Measurements from ENCODE around the gene CRTC1. TPM values are rescaled to one million over a fixed set of nuclear protein-coding genes. Genes with fewer than 3 reads are reported as not detected.

The CRTC1 gene
- total RNA-seq, 1 donor from 2014 or later = 0.79 TPM

DNA sequence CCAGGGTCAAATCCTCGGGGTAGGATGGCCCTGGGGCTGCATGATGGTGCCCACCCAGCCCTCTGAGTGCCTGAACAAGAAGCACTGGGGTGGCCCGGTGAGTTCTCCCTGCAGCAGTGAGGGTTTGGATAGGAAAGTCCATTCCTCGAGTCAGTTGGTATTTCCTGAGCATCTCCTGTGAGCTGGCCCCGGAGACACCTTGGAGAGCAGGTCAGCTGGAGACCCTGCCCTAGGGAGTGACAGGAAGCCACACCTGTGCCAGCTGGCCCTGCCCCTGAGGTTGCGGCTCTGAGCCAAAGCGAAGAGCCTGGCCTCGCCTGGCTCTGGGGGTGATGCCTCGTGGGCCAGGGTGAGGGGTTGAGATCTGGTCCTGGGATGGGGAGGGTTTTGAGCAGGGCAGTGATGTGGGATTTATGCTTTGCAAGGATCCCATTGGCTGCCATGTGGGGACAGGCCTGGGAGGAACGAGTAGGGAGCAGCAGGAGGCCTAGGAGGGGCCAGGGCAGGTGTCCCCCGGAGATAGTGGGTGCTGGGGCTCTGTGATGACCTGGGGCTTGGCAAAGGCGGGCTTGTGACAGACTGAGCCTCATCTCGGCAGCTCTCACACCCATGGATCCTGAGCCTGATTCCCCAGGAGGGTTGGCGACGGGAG lies 16.0 kb downstream of the CRTC1 start:
- DNase-seq (ENCODE audit: low read depth, low spot score) = no peak

DNA sequence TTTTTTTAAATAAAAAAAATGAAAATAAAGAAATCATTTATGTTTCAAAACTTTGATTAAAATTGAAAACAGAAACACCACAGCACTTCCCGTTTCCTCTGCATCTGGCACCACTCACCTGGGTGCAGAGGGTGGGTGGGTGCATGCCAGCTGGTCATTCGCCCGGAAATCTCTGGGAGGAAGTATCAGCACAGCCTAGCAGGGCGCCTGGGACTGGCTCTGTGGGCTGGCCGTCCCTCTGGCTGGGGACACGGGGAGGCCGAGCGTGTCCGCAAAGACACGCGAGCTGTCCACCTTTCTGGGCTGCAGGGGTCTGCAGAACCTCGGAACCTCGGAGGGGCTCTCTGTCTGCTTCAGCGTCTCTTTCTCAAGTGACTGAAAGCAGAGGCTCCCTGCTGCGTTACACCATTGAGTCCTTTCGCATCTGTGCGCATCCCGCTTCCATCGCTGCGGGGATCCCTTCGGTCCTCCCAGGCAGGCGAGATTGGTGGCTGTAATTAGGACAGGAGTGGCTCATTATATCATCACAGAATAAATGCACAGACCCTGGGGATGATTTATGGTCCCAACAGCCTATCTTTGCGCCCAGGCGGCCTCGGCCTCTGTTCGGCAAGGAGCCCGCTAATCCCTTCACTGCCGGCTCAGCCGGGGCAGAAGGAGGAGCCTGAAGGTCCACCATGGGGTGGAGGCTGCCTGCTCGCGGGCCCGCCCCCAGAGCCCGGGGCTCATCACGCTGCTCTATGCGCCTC lies 17.2 kb downstream of the CRTC1 start:
- DNase-seq (ENCODE audit: low read depth, low spot score) = no peak

DNA sequence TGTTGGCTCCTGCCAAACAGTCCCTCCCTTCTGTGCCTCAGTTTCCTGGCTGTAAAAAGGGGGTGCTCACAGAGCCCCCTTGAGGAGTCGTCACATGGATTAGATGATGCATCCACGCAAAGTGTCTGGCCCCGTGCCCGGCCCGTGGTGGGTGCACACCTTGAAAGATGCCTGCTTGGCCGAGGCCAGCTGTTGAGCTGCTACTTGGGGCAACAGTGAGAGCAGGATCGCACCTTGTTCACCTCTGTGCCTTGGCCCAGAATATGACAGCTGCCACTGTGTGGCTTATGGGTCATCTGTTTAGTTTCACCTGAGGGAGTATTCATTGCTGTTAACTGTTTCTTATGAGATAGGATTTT lies 17.7 kb downstream of the CRTC1 start:
- no peak for DNase-seq (ENCODE audit: low read depth, low spot score)

DNA sequence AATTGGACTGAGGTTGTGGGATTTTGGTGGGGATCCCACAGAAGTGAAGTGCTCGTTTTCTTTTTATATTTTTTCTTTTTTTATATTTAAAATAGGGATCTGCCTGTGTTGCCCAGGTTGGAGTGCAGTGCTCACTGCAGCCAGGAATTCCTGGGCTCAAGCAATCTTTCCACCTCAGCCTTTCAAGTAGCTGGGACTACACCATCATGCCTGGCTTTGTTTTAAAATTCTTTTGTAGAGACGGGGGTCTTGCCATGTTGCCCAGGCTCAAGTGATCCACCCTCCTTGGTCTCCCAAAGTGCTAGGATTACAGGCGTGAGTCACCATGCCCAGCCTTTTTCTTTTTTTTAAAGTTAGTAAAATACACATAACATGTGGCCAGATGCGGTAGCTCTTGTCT lies 20.6 kb downstream of the CRTC1 start:
- DNase-seq (ENCODE audit: low read depth, low spot score) = no peak

DNA sequence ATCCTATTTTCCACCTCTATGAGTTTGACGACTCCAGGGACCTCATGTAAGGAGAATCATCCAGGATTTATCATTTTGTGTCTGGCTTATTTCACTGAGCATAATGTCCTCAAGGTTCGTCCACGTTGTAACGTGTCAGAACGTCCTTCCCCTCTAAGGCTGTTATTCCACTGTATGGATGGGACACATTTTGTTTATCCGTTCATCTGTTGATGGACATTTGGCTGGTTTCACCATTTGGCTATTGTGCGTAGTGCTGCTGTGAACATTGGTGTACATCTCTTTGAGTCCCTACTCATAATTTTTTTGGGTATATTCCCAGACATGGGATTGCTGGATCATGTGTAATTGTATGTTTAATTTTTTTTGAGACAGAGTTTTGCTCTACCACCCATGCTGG lies 21.5 kb downstream of the CRTC1 start:
- no peak for DNase-seq (ENCODE audit: low read depth, low spot score)

DNA sequence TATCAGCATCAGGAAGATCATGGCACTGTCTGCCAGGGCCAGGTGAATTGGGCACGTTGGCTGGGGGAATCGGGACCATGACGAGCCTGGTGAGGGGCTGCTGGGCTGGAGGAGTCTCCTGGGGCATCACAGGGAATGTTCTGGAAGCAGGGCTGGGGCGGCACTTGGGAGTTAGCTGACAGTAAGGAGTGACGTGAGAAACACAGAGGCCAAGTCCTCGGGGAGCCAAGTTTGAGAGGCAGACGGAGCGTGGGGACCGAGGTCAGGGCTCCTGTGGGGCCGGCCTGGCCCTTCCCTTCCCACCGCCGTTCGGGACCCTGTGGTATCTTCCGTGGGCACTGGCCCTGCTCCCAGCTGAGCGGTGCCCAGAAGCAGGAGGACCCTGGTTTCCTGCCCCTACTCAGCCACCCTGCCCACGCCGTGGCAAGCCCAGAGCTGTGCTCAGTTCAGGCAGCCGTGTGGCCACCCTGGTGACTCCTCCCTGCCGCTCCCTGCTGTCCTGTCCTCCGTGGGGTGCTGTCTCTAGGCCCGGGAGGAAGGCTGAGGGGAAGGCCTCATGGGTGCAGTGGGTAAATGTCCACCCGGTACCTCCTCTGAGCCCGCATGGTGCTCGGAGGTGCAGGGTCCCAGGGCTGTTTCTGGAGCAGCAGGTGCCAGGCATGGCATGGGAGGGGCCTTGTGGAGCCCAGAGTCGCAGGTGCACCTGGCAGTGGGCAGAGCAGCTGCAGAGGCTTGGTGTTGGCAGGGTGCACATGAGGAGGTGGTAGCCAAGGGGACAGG lies 25.2 kb downstream of the CRTC1 start:
- no peak for DNase-seq (ENCODE audit: low read depth, low spot score)

DNA sequence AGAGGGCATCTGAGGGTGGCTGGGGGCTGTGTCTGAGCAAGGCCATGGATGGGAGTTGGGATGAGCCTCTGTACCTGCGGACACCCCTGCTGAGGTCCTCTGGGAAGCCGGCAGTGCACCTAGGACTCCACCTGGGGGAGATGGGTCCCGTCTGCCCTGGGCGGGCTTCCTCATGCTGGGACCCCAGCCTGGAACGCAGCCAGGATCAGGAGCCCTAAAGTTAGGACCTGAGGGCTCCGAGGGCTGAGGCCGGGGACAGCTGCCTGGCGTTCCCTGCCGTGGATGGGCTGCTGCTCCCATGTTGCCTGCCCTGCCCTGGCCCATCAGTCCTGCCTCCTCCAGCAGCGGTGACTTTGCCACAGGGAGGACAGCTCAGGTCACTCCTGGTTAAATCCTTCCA lies 26.1 kb downstream of the CRTC1 start:
- no peak for DNase-seq (ENCODE audit: low read depth, low spot score)

DNA sequence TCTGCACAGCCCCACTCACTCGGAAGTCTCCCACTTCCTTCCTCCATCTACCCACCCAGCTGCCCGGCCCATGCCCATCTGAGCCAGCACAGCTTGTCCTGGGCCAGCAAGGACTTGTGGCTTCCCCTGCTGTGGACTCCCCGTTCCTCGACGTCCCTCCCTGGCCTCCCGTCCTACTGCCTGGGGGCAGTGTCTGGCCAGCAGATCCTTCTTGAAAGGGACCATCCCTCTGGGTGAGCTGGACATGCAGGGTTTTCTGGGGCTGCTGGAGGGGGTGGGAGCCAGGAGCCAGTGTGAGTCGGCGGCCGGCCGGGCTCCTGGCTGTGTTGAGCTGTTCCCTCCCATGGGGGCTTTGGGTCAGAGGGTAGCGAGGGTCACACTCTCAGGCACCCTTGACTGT lies 26.7 kb downstream of the CRTC1 start:
- no peak for DNase-seq (ENCODE audit: low read depth, low spot score)

DNA sequence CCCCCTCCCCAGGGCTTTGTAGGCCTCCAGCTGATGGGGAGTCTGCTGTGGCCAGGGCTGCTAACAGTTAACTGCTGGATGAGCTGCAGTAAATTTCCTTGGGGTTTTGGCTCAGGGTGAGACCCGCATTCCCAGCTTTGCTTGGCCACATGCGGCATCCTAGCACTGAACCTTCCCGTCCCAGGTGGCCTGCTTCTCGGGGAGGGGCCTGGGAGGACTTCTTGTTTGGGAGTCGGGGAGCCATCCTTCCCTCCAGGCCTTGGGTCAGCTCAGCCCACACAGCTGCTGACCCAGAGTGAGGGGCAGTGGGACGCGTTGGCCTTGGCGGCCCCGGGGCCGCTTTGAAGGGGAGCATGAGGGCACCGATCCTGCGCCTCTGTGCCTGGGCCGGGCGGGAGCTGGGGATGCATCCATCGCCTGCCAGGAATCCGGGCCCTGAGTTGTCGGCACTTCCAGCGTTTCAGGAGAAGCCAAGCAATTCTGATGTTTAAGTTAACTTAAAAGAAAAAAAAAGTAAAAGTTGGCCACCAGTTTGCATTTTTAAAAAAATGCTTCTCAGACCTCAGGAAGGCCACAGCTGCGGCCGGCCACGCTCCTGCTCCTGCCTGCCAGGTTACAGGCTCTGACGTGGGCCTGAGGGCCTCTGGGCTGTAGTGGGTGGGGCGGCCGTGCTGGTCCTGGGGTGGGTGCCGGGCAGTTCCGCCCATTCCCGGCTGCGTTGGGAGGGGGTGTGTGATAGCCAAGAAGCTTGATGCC lies 27.7 kb downstream of the CRTC1 start:
- no peak for DNase-seq (ENCODE audit: low read depth, low spot score)

DNA sequence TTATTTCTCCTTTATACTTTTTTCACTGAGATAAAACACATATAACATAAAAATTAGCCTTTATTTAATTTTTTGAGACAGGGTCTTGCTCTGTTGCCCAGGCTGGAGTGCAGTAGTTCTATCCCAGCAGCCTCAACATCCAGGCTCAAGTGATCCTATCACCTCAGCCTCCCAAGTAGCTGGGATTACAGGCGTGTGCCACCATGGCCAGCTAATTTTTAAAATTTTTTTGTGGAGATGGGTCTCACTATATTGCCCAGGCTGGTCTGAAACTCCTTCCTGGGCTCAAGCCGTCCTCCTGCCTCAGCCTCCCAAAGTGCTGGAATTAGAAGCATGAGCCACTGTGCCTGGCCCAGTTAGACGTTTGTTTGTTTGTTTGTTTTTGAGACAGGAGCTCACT lies 28.4 kb downstream of the CRTC1 start:
- DNase-seq (ENCODE audit: low read depth, low spot score) = no peak

DNA sequence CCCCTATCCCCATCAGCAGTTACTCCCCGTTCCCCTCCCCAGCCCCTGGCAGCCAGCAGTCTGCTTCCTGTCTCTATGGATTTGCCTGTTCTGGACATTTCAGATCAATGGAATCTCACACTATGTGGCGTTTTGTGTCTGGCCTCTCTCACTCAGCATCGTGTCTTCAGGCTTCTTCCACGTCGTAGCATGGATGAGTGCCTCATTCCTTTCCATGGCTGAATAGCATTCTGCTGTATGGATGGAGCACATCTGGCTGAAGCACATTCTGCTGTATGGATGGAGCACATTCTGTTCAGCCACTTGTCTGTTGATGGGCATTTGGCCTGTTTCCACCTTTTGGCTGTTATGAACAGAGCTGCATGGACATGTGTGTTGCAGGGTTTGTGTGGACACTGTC lies 29.5 kb downstream of the CRTC1 start:
- DNase-seq (ENCODE audit: low read depth, low spot score) = no peak

DNA sequence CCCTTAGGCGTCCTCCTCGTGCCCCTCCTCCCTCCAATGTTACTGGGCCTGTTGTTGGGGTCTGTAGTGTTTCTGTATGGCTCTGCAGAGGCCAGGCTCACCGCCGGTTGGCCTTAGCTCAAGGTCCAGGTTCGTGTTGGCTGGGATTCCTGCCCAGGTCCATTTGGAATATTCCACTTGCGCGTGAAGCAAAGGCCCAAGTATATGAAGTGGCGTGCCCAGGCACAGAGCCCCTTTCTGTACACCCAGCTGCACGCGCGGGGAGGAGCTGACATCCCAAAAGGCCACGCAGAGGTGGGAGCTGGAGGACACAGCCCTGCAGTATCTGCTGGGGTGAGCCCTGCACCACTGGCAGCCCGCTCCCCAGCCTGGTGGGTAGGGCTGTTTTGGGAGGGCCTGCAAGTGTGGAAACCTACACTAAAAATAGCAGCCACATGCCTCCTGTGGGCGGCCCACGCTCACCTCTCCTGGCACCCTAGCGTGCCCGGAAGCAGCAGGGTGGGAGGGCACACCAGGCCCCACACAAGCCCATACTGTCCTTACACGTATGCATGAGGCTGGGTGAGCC lies 30.2 kb downstream of the CRTC1 start:
- DNase-seq (ENCODE audit: low read depth, low spot score) = no peak

DNA sequence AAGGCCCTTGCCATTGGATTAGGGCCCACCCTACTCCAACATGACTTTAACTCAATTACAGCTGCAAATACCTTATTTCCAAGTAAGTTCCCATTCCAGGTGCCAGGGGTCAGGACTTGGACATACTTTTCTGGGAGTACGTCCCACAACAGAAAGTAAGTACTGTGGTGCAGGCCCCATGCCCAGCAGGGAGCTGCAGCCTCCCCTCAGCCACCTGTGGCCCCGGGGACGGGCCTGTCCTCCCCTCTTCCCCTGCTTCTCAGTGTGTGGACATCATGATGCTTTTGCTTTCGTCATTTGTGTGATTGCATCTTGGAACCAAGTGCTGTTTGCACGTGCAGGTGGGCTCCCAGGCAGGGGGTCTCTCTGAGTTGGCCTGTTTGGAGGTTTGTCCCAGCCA lies 31.9 kb downstream of the CRTC1 start:
- DNase-seq (ENCODE audit: low read depth, low spot score) = no peak

DNA sequence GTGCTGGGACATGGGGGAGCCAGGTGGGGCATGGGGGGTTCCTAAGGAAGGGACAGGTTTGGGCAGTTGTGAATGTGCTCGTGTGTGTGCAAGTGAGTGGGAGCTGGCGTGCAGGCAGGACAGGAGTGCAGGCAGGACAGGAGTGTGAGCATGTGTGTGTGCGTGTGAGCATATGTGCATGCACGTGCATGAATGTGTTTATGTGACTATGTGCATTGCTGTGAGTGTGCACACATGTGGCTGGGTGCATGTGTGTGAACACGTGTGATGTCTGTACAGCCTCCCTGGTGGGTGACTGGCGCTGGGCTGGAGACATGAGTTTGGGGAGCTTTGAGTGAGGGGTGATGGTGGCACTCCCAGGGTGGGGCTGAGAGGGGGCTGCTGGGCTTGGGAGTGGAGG lies 33.4 kb downstream of the CRTC1 start:
- DNase-seq (ENCODE audit: low read depth, low spot score) = no peak

DNA sequence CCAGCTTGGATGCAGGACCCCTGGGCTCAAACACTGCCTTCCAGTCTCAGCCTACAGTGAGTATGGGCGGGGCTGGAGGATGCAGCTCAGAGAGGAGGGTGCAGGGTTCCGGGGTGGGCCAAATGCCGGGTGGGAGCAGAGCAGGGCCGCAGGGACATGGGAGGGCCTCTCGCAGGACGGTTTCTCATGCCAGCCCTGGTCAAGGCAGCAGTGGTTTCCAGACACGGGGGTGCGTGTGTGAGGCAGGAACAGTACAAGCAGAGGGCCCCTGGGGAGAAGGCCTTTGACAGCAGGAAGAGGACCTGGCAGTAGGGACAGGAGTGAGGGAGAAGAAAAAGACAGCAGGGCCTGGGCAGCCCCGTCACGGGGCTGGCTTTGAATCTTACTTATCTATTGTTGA lies 34.1 kb downstream of the CRTC1 start:
- no peak for DNase-seq (ENCODE audit: low read depth, low spot score)

DNA sequence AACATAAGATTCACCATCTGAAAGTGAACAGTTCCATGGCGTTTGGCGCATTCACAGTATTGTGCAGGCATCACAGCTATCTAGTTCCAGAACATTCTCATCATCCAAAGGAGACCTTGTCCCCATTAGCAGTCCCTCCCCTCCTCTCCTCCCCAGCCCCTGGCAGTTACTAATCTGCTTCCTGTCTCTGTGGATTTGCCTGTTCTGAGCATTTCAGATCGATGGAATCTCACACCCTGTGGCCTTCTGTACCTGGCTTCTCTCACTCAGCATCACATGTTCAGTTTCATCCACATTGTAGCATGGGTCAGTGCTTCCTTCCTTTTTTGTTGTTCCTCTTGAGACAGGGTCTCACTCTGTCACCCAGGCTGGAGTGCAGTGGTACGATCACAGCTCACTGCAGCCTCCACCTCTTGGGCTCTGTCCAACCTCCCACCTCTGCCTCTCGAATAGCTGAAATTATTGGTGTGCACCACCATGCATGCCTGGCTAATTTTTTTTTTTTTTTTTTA lies 34.6 kb downstream of the CRTC1 start:
- no peak for DNase-seq (ENCODE audit: low read depth, low spot score)

DNA sequence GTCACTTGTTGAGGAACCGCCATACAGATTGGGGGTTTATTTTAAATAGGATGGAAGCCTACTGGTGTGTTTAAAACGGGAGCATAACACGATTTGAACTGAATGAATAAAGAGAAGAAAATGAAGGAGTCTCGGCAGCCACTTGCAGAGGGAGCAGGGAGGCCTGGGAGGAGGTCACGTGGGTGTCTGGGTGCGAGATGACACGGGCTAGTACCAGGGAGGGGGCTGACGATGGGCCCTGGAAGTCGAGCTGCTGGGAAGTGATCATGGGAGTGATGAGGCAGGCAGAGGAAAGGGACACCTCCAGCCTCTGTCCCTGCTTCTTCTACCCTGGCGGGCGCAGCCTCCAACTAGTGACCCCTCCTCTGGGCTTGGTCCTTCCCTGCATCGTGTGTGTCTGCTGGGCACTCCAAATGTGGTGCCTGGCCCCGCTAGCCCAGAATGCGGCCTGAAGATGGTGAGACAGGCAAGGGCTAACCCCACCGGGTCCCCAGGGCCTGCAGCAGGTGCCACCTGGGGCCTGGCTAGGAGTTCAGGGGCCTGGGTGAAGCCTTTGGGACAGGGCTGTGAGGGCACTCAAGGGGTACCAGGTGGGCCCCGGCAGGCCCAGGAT lies 35.5 kb downstream of the CRTC1 start:
- no peak for DNase-seq (ENCODE audit: low read depth, low spot score)

DNA sequence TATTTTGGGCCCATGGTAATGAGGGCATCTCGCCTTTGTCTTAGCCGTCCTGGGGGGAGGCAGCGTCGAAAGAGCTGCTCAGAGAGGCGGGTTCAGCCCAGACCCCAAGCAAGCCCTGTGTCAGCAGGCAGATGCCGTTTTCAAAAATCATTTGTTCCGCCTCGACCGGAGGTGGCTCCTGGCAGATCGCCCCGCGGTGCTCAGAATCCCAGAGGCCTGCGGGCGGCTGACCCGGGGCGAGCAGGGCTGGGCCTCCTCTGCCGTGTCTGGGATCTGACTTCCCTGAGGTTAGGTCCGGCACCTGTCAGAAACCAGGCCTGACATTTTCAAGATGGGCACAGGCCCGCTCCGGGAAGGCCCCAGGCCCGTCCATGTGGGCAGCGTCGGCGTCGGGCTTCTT lies 36.1 kb downstream of the CRTC1 start:
- no peak for DNase-seq (ENCODE audit: low read depth, low spot score)

DNA sequence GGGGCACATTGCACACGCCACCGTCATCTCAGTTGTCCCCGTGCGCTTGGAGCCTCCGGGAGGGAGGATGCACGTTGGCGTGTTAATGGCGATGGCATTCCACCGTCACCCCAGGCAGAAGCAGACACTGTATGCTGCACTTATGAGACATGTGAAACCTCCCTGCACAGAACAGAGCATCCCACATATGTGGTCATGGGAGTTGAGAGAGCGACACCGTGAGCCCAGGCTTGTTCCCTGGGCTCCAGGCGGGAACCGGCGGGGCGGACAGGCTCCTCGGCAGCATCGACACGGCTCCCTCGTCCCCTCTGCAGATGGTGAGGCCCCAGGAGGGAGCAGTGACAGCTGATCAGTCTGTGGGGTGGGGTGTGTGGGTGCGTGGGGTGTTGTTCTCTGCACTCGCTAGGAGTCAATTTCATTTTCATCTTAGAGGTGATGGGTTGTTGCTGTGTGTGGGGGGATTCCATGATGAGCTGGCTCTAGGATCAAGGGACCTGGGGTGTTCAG lies 40.4 kb downstream of the CRTC1 start:
- DNase-seq (ENCODE audit: low read depth, low spot score) = no peak

DNA sequence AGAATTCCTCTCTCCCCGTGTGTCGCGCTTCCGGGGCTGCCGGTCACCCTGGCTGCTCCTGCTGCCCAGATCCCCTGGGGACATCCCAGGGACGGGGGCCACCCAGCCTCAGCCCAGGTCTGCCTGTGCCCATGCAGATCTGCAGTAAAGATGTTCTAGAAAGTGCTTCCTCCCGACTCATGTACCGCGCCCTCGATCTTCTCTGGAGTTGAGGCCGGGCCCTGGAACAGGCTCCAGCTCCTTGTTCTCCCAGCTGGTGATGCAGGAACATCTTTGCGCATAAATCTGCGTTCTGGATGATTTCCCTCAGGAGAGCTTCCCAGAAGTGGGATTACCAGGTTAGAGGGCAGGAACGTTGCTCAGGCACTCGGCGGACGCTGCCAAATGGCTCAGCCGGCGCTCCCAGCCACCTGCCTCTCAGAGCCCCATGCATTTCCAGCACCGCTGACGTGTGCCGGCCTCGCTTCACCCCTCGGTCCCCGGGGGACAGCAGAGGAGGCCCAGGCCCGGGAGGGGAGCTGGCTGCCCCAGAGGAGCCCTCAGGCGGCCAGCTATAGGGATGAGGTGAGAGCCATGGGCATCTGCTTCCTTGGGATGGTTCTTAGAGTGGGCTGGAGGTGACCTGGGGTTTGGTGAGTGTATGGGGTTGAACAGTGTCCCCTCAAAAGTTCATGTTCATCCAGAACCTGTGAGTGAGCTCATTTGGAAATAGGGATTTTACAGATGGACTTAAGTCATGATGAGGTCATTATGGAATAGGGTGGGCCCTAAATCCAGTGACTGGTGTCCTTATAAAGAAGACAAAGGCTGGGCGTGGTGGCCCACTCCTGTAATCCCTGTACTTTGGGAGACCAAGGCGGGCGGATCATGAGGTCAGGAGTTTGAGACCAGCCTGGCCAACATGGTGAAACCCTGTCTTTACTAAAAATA lies 42.6 kb downstream of the CRTC1 start:
- no peak for DNase-seq (ENCODE audit: low read depth, low spot score)
